Keratinocyte (primary cell): ENCODE measurements around the gene DMD.

ENCODE experiments used
- EZH2 ChIP-seq: IDR thresholded peaks from one replicate; pipeline ENCODE4 v1.6.1; 2012; ENCODE audit warnings: inconsistent platforms, mild to moderate bottlenecking, low read length, moderate library complexity
- TF ChIP-seq, protein P1 (sequence below), 3 experiments: IDR thresholded peaks in 1 of 3; conservative IDR thresholded peaks in 1 of 3; optimal IDR thresholded peaks in 1 of 3; 2 replicates in 2 of 3; 3 replicates in 1 of 3; pipeline versions ENCODE3 to v1.5.1; 2011; ENCODE audit warnings: low read length in 3 of 3, mild to moderate bottlenecking in 3 of 3, moderate library complexity in 2 of 3, control low read depth in 1 of 3, inconsistent platforms in 1 of 3; ENCODE audit not compliant: insufficient read depth in 2 of 3; ENCODE audit errors: extremely low read depth in 1 of 3

DNA sequence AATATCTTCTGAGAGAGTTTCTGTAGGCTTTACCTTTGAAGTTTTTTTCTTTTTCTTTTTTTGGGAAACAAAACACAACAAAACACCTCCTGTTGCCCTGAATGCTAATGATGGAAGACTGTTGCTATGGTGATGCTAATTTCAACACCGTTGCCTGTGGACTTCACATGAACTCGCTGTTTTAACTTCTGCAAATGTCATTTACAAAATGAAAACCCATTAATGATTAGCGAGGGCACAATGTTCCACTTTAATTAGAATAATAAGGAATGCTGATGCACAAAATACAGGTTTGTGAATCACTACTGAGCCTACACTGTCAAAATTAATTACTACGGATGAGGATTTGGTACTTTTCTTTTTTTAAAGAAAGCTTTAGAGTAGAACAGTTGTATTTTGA, 1912.4 kb downstream of the DMD start:
- TF ChIP-seq, protein P1, sequence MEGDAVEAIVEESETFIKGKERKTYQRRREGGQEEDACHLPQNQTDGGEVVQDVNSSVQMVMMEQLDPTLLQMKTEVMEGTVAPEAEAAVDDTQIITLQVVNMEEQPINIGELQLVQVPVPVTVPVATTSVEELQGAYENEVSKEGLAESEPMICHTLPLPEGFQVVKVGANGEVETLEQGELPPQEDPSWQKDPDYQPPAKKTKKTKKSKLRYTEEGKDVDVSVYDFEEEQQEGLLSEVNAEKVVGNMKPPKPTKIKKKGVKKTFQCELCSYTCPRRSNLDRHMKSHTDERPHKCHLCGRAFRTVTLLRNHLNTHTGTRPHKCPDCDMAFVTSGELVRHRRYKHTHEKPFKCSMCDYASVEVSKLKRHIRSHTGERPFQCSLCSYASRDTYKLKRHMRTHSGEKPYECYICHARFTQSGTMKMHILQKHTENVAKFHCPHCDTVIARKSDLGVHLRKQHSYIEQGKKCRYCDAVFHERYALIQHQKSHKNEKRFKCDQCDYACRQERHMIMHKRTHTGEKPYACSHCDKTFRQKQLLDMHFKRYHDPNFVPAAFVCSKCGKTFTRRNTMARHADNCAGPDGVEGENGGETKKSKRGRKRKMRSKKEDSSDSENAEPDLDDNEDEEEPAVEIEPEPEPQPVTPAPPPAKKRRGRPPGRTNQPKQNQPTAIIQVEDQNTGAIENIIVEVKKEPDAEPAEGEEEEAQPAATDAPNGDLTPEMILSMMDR (optimal IDR thresholded peaks at IDR 0.05 in 1 of 3, IDR thresholded peaks at IDR 0.05 in 1 of 3, conservative IDR thresholded peaks at IDR 0.05 in 1 of 3; ENCODE audit: extremely low read depth in 1 of 3, insufficient read depth in 2 of 3, low read length in 3 of 3), result no peak
- TF ChIP-seq EZH2, result no peak
